HL-60/S4 (cell line): ENCODE measurements around the gene MT1X.
"Not testable (repeated sequence)": the region's sequence is repeated elsewhere in the genome, so short reads cannot be mapped to it uniquely, and the experiment has no call there.

Source experiments
- in situ Hi-C: fragments of 300-500 bp; cut with MboI; formaldehyde crosslinking; loops from 2 replicates; pipeline ENCODE4 v1.14.3; 2022; ENCODE audit warnings: low sequenced_read_pairs

MT1X gene

DNA sequence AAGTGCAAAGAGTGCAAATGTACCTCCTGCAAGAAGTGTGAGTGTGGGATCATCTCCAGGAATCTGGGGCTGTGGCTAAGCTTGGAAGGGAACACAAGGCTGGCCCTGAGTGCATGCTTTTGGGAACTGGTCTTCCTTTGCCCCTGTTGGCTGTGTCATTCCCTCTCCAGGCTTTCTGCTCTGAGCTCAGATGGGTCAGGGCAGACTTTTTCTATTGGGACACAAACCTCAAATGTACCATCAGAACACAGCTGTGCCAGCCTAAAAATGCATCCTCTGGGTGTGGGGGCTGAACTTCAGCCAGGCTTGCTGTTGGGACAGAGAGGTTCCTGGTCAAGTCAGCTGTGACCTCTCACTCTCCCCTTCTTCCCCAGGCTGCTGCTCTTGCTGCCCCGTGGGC lies 29.7 kb upstream of the MT1X start:
- in situ Hi-C loops = no loop called here

DNA sequence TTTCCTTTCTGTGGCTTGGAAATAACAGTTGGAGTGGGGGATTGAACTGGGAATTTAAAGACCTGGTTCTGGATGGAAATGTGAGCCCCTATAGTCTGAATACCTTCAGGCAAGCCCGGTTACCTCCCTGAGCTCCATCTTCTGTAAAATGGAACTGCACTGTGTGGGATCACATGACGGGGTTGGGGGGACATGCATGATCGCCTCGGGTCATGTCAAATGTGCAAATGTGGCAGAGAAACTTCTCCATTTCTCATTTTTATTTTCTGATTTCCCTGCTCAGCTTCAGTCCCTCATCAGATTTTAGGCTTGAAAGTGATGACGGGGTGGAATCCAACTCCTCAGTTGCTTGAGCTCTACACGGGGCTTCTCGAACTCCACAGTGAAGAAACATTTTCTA lies 29.1 kb upstream of the MT1X start:
- in situ Hi-C loops = no loop called here

DNA sequence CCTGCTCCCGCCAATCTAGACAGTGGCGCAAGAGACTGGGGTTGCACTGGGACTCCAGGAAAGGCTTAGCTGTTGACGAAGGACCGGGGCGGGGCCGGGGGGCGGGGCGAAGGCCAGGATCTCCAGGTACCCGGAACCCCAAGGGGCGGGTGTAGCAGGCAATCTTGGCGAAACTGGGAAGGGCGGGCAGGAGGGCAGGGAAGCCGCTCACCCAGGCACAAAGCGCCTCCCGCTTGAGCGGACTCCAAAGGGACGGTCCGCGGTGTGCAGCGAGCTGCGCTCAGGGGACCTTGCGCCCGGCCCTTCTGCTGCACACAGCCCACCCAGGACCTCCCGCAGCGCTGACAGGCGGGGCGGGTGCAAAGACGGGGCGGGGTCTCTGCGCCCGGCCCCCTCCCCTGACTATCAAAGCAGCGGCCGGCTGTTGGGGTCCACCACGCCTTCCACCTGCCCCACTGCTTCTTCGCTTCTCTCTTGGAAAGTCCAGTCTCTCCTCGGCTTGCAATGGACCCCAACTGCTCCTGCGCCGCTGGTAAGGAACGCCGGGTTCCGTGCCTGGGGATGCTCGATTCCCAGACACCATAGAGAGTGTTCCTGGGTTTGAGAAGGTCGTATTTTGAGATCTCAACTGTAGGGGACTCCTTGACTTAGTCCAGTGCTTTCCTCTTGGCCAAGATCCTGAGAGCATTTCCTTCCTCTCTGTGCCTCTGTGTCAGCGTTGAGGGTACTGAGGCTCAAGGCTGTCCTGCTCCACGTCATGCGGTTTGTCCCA lies 24.5 kb upstream of the MT1X start, which contains the start of gene MT1F:
Gene MT1F (plus strand): TSS at position 405 of the 772 bp plus-strand sequence. CDS start 100 bp downstream, at position 505.
- in situ Hi-C loops = no loop called here

DNA sequence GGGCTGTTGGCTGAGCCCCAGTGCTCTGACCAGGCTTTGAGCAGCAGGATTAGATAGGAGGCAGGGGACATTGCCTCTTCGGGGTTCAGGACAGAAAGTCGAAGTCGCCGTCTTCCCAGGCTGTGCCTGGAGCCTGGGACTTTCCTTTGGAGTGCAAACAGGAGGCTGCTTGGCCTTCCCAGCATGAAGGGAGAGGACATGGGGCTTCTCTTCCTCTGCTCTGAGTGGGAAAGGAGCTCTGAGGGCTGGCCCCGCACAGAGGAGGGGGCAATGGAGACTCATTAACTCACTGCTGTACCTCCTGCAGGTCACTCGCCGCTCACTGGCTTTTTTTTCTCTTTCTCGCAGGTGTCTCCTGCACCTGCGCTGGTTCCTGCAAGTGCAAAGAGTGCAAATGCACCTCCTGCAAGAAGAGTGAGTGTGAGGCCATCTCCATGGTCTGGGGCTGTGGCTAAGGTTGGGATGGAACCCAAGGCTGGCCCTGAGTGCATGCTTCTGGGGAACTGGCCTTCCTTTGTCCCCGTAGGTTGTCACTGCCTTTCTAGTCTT lies 23.9 kb upstream of the MT1X start:
- in situ Hi-C loops = no loop called here

DNA sequence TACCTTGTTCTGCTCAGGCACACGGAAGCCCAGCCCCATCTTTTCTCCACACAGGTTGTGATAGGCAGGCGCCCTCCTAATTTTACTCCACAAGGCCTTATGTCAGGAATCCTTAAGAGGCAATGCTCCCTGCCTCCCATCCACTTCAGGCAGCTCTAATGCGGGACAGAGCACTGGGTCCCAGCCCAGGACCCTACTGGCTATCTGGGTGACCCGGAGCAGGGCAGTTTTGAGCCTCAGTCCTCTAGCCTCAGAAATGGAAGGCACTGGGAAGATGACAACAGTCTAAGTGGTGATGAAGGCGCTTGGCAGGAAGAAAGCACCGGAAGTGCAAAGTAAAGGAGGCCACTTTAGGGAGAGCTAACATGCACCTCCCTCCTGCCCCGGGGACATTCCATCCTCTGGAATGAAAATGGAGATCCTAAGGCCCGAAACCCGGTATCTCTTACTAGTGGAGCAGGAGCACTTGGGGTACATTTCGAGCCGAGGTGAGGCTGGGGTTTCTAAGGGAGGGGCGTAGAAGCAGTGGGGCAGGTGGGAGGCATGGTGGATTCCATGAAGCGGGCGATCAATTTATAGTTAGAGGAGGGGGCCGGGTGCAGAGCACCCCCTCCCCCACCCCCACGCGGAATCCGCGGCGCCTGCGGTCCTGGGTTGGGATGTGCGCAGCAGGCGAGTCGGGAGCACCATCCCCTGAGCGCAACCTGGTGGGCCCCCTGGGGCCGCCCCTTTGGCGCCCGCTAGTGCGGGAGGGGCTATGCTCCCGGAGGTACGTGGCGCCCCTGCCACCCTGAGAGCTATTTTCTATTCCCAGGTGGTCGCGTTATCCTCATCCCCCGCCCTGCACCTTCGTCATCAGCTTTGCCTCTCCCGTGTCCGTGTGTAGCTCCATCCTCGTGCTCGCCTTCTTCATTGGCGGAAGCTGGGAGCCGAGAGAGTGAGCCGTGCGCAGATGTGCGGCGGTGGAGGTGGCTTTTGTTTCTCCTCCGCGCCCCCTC lies 19.6 kb upstream of the MT1X start:
- in situ Hi-C loops = no loop called here

DNA sequence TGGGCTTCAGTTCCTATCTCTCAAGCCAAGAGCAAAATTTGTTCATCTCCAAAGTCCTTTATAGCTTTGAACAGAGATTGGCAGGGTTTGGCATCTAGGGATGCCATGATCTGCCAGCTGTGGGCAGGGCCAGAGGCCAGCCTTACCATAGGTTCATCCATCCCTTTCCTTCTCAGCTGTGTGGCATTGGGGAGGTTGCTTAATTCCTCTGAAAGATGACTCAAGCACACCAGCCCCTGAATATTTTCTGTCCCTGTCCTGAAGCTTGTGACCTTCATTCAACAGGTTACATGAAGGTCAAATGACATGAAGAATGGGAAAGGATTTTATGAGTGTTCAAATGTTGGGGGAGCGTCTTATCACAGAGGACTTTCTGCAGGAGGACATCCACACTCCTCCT lies 17.8 kb upstream of the MT1X start:
- in situ Hi-C loops = no loop called here

DNA sequence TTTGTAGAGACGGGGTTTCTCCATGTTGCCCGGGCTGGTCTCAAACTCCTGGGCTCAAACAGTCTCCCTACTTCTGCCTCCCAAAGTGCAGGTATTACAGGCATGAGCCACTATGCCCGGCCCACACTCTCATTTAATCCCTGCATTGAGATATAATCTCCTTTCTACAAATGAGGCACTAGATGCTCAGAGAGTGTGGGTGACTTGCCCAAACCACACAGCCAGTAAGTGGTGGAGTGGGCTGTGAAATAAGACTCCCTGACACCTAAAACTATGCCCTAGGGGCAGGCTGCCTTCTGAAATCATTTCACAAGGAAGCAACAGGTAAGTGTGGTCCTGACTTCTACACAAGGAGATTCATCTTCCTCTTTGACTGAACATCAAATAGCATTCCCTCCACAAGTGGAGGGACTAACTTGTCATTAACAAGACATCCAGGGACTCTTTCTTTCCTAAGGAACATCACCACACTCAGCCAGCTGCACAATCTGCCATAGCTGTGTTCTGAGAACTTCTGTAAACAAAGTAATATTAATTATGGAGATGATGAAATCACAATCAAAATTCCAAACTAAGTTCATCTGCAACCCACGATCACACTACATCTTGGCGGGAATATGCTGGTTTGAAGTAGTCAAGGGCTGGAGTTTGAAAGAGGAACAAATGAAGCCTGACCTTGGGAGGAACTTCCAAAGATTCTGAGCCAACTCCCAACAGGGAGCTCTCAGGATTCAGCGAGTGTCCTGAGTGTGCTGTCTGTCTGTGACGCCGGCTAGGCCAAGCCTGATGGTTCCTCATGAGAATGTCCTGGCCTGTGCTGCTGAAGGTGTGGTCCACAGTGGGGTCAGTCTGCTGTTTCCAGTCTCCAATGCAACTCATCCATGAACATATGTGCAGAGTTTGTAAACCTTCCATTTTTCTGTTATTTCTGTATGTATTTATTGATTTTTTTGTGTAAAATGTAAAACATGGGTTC lies 16.7 kb upstream of the MT1X start:
- in situ Hi-C loops = not testable (repeated sequence)

DNA sequence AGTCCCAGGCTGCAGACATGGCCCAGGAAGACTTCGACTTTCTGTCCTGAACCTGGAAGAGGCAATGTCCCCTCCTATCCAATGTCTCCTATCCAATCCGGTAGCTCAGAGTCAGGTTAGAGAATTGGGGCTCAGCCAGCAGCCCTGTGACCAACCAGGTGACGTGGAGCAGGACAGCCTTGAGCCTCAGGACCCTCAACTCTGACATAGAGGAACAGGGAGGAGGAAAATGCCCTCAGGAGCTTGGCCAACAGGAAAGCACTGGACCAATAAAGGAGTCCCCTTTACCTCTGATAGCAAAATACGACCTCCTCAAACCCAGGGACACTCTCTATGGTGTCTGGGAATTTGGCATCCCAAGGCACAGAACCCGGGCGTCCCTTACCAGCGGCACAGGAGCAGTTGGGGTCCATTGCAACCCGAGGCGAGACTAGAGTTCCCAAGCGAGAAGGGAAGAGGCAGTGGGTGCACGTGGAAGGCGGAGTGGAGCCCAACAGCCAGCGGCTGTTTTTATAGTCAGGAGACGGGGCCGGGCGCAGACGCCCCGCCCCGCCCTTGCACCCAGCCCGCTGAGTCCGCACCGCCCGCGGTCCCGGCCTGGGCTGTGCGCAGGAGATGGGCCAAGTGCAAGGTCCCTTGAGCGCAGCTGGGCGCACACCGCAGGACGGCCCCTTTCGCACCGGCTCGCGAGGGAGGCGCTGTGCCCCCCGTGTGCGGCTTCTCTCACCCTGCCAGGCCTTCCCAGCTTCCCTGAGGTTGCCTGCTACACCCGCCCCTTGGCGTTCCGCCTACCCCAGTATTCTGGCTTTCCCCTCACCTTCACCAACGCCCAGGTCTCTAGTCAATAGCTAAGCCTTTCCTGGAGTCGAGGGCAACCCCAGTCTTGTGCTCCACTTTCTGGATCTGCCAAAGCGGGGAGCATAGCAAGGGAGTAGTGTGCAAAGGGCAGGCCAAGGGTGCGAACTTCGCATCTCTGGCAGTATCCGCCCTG lies 14.4 kb upstream of the MT1X start, which contains the start of gene MT1G:
Gene MT1G (minus strand): TSS at position 485 of the 991 bp plus-strand sequence. CDS start 72 bp downstream, at position 413.
- in situ Hi-C loops = no loop called here

DNA sequence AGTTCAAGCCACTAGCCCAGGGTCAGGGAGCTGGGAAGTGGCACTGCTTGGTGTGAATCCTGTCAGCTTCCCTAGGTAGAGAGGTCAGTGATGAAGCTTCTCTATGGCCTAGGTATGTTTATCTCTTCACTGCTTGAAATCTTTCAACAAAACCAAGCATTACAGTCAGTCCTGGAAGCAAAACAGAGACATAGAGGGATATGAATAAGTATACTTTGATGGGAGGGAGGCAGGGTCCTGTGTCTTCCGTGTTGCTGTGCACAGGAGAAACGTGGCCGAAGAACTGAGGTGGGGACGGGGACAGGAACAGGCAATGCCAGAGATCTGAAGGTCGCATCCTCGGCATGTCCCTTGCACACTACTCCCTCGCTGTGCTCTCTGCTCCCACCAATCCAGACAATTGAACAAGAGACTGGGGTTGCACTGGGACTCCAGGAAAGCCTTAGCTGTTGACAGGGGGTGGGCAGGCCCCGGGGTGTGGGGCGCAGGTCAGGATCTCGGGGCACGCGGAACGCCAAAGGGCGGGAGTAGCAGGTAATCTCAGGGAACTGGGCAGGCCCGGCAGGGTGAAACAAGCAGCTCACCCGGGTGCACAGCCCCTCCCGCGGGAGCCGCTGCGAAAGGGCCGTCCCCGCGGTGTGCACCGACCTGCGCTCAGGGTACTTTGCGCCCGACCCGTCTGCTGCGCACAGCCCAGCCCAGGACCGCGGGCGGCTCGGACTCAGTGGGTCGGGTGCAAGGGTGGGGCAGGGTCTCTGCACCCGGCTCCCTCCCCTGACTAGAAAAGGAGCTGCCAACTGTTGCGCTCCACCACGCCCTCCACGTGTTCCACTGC lies 13.0 kb upstream of the MT1X start, which contains the start of gene MT1H:
Gene MT1H (plus strand): TSS at position 810 of the 835 bp plus-strand sequence. CDS start 71 bp downstream, outside the sequence.
- in situ Hi-C loops = no loop called here

DNA sequence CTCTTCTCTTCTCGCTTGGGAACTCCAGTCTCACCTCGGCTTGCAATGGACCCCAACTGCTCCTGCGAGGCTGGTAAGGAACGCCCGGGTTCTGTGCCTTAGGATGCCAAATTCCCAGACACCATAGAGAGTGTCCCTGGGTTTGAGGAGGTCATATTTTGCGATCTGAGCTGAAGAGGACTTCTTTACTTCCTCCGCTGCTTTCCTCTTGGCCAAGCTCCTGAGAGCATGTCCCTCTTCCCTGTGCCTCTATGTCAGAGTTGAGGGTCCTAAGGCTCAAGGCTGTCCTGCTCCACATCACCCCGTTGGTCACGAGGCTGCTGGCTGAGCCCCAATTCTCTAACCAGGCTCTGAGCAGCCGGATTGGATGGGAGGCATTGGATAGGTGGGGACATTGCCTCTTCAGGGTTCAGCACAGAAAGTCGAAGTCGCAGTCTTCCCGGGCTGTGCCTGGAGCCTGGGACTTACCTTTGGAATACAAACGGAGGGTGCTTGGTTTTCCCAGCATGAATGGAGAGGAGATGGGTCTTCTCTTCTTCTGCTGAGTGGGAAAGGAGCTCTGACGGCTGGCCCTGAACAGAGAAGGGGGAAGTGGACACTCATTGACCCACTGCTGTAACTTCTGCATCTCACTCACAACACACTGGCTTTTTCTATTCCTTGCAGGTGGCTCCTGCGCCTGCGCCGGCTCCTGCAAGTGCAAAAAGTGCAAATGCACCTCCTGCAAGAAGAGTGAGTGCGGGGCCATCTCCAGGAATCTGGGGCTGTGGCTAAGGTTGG lies 12.2 kb upstream of the MT1X start:
- in situ Hi-C loops = no loop called here

DNA sequence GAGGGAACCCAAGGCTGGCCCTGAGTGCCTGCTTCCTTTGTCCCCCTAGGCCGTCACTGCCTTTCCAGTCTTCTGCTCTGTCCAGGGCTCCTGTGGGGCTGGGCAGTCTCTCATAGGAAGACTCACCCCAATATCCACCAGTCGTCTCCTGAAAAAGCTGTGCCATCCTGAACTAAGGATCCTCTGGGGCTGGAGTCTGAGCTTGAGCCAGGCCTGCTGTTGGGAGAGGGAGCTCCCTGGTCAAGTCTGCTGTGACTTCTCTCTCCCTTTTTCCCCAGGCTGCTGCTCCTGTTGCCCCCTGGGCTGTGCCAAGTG lies 11.7 kb upstream of the MT1X start:
- in situ Hi-C loops = no loop called here

DNA sequence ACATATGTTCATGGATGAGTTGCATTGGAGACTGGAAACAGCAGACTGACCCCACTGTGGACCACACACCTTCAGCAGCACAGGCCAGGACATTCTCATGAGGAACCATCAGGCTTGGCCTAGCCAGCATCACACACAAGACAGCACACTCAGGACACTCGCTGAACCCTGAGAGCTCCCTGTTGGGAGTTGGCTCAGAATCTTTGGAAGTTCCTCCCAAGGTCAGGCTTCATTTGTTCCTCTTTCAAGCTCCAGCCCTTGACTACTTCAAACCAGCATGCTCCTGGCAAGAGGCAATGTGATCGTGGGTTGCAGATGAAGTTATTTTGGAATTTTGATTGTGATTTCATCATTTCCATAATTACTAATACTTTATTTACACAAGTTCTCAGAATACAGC lies 10.6 kb upstream of the MT1X start:
- in situ Hi-C loops = not testable (repeated sequence)

DNA sequence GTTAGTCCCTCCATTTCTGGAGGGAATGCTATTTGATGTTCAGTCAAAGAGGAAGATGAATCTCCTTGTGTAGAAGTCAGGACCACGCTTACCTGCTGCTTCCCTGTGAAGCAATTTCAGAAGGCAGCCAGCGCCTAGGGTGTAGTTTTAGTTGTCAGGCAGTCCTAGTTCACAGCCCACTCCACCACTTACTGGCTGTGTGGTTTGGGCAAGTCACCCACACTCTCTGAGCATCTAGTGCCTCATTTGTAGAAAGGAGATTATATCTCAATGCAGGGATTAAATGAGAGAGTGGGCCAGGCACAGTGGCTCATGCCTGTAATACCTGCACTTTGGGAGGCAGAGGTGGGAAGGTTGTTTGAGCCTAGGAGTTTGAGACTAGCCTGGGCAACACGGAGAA lies 10.1 kb upstream of the MT1X start:
- in situ Hi-C loops = not testable (repeated sequence)

DNA sequence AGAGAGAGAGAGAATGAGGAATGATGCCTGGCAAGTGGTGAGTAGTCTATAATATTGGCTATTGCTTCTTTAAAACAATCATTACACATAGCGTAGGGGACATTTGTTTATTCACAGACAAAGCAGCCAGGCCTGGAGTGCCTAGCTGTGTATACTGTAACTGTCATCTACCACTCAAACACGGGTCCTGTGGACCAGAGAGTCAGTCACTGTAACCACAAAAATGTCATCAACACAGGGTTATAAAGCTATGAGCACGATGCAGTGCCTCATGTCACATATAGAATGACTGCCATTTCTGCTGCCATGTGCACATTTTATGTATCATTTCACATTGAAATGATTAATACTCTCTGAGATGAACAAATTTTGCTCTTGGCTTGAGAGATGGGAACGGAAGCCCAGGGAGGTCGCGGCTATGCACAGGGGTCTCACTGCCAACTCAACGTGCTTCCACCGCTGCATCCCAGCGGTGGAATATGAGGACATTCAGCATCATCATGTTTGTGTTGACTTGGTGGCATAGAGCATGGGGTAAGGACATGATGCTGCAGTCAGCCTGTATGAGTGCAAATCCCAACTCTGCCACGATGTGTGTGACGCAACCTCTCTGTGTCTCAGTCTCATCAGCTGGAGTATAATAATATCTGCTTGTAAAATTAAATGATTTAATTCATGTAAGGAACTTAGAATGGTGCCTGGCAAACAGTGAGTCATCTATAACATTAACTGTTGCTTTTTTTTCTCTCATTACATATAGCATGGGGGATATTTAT lies 9.3 kb upstream of the MT1X start:
- in situ Hi-C loops = no loop called here

DNA sequence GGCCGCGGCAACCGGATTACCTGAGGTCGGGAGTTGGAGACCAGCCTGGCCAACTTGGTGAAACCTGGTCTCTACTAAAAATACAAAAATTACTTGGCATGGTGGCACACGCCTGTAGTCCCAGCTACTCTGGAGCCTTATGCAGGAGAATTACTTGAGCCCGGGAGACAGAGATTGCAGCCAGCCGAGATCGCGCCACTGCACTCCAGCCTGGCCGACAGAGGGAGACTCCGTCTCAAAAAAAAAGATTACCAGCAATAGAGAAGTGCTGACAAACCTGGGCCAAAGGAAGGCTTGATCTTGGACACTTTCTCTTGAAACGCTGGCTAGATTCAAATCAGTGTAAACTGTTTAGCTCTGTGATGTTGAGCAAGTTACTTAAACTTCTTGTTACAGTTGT lies 8.3 kb upstream of the MT1X start:
- in situ Hi-C loops = no loop called here

DNA sequence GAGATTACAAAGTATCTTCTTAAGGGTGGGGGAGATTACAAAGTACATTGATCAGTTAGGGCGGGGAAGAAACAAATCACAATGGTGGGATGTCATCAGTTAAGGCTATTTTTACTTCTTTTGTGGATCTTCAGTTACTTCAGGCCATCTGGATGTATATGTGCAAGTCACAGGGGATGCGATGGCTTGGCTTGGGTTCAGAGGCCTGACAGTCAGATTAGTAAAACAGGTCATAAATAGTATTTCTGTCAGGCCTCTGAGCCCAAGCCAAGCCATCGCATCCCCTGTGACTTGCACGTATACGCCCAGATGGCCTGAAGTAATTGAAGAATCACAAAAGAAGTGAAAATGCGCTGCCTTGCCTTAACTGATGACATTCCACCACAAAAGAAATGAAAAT lies 7.7 kb upstream of the MT1X start:
- in situ Hi-C loops = not testable (repeated sequence)
